IMR-90 (cell line): Measurements from ENCODE around the gene LRFN2. TPM values are rescaled to one million over a fixed set of nuclear protein-coding genes. Genes with fewer than 3 reads are reported as not detected.

Experiments
- ATAC-seq: fragments of 200-7000 bp; cut with Tn5 transposase; 2 replicates; pipeline ENCODE4 v1.9.1; 2020; ENCODE audit warnings: low read depth, mild to moderate bottlenecking, moderate library complexity
- BruUV-seq: library from RNA; stranded (reverse); fragments of 400-500 nt; replicated peaks from 2 replicates; lab custom pipeline; 2021; lab: Mats Ljungman, UMichigan
- CTCF ChIA-PET: fragments of 300-600 bp; formaldehyde crosslinking; extraction: SDS; loops from one replicate; lab custom pipeline; 2021; ENCODE audit warnings: antibody characterized with exemption; lab: Yijun Ruan, JAX
- POLR2A ChIA-PET: fragments of 300-600 bp; sonication (Branson Sonifier 250); formaldehyde crosslinking; loops from one replicate; lab custom pipeline; 2022; ENCODE audit warnings: antibody characterized with exemption; ENCODE audit not compliant: unreplicated experiment; lab: Charles Lee
- DNase-seq: peaks from one replicate; pipeline ENCODE4 v3.0.0; 2013
- H2AFZ ChIP-seq: replicated peaks from 2 replicates; pipeline ENCODE3; 2013; ENCODE audit warnings: low read length, mild to moderate bottlenecking; ENCODE audit not compliant: poor library complexity
- H2AK5ac ChIP-seq: 2 replicates; pipeline ENCODE4 v1.6.1; 2013; ENCODE audit warnings: low read depth, low read length, inconsistent platforms
- H2AK9ac ChIP-seq: replicated peaks from 2 replicates; pipeline ENCODE3; 2013; ENCODE audit warnings: mild to moderate bottlenecking, low read depth, low read length, moderate library complexity; ENCODE audit not compliant: poor library complexity
- H2BK120ac ChIP-seq: 2 replicates; pipeline ENCODE4 v1.6.1; 2013; ENCODE audit warnings: low read depth, low read length, inconsistent platforms
- H2BK15ac ChIP-seq: 3 replicates; pipeline ENCODE4 v1.6.1; 2013; ENCODE audit warnings: low read depth, low read length, inconsistent platforms
- H2BK20ac ChIP-seq: 2 replicates; pipeline ENCODE4 v1.6.1; 2013; ENCODE audit warnings: low read depth, mild to moderate bottlenecking, inconsistent platforms, low read length, moderate library complexity
- H2BK5ac ChIP-seq: 2 replicates; pipeline ENCODE4 v1.6.1; 2013; ENCODE audit warnings: mild to moderate bottlenecking, low read depth, low read length, inconsistent platforms; ENCODE audit not compliant: poor library complexity, severe bottlenecking
- H3K14ac ChIP-seq: replicated peaks from 2 replicates; pipeline ENCODE4 v1.6.1; 2013; ENCODE audit warnings: low read depth, low read length, inconsistent platforms
- H3K18ac ChIP-seq: 2 replicates; pipeline ENCODE4 v1.6.1; 2013; ENCODE audit warnings: low read depth, low read length, control low read depth
- H3K23ac ChIP-seq: 2 replicates; pipeline ENCODE4 v1.6.1; 2013; ENCODE audit warnings: low read depth, low read length, inconsistent platforms
- H3K27ac ChIP-seq: 2 replicates; pipeline ENCODE4 v1.5.1; 2013; ENCODE audit warnings: mild to moderate bottlenecking, control low read depth, low read length; ENCODE audit not compliant: insufficient read depth
- H3K27me3 ChIP-seq: 2 replicates; pipeline ENCODE4 v1.6.1; 2013; ENCODE audit warnings: low read length; ENCODE audit not compliant: control insufficient read depth, insufficient read depth
- H3K36me3 ChIP-seq: 2 replicates; pipeline ENCODE4 v1.6.1; 2013; ENCODE audit warnings: low read length, mixed read lengths; ENCODE audit not compliant: control insufficient read depth, insufficient read depth
- H3K4ac ChIP-seq: 2 replicates; pipeline ENCODE4 v1.6.1; 2013; ENCODE audit warnings: low read depth, low read length, inconsistent platforms
- H3K4me1 ChIP-seq: 2 replicates; pipeline ENCODE4 v1.6.1; 2013; ENCODE audit warnings: low read length, mixed read lengths; ENCODE audit not compliant: control insufficient read depth, insufficient read depth
- H3K4me2 ChIP-seq: 2 replicates; pipeline ENCODE4 v1.6.1; 2013; ENCODE audit warnings: low read depth, mild to moderate bottlenecking, control low read depth, low read length, moderate library complexity
- H3K4me3 ChIP-seq: 2 replicates; pipeline ENCODE4 v1.5.1; 2013; ENCODE audit warnings: low read depth, mild to moderate bottlenecking, control low read depth, low read length, moderate library complexity; ENCODE audit not compliant: insufficient read depth
- H3K56ac ChIP-seq: 2 replicates; pipeline ENCODE4 v1.6.1; 2013; ENCODE audit warnings: low read length, inconsistent platforms; ENCODE audit not compliant: insufficient read depth; ENCODE audit errors: extremely low read depth
- H3K79me1 ChIP-seq, 2 experiments: 2 replicates each; pipeline ENCODE4 v1.6.1; 2013; ENCODE audit warnings: low read length in 2 of 2, inconsistent platforms in 1 of 2, low read depth in 1 of 2
- H3K9ac ChIP-seq: 2 replicates; pipeline ENCODE4 v1.6.1; 2013; ENCODE audit warnings: low read depth, low read length, control low read depth
- H3K9me1 ChIP-seq: 2 replicates; pipeline ENCODE4 v1.6.1; 2013; ENCODE audit warnings: low read length, inconsistent platforms; ENCODE audit not compliant: insufficient read depth
- H3K9me3 ChIP-seq: 2 replicates; pipeline ENCODE4 v1.6.1; 2013; ENCODE audit warnings: low read length; ENCODE audit not compliant: control insufficient read depth, insufficient read depth
- H4K20me1 ChIP-seq: 2 replicates; pipeline ENCODE4 v1.6.1; 2013; ENCODE audit warnings: low read length, inconsistent platforms; ENCODE audit not compliant: insufficient read depth
- H4K5ac ChIP-seq: 2 replicates; pipeline ENCODE4 v1.6.1; 2013; ENCODE audit warnings: mild to moderate bottlenecking, low read depth, low read length, control low read depth
- H4K8ac ChIP-seq, 2 experiments: 2 replicates each; pipeline ENCODE4 v1.6.1; 2013; ENCODE audit warnings: low read depth in 2 of 2, low read length in 2 of 2, control low read depth in 1 of 2, inconsistent platforms in 1 of 2
- H4K91ac ChIP-seq: 2 replicates; pipeline ENCODE4 v1.6.1; 2013; ENCODE audit warnings: low read depth, low read length, inconsistent platforms; ENCODE audit not compliant: insufficient read depth
- CEBPB ChIP-seq: IDR thresholded peaks from 2 replicates; pipeline ENCODE4 v1.6.1; 2012; ENCODE audit warnings: low read depth, low read length, improper control_type of control experiment
- CHD1 ChIP-seq: IDR thresholded peaks from 2 replicates; pipeline ENCODE4 v1.6.1; 2012; ENCODE audit warnings: low read depth, low read length, improper control_type of control experiment
- CTCF ChIP-seq: conservative IDR thresholded peaks from 2 replicates; pipeline ENCODE4 v1.5.1; 2012; ENCODE audit warnings: mild to moderate bottlenecking, low read depth, low read length, improper control_type of control experiment
- ELK1 ChIP-seq: fragments of 150-350 bp; IDR thresholded peaks from 2 replicates; pipeline ENCODE4 v1.6.1; 2016; ENCODE audit warnings: low read depth, mild to moderate bottlenecking, low read length, moderate library complexity, borderline replicate concordance
- MAFK ChIP-seq: IDR thresholded peaks from 2 replicates; pipeline ENCODE4 v1.6.1; 2012; ENCODE audit warnings: low read depth, low read length, improper control_type of control experiment
- MAZ ChIP-seq: IDR thresholded peaks from 2 replicates; pipeline ENCODE4 v1.6.1; 2012; ENCODE audit warnings: low read depth, mild to moderate bottlenecking, low read length, improper control_type of control experiment, moderate library complexity, borderline replicate concordance
- MXI1 ChIP-seq: IDR thresholded peaks from 2 replicates; pipeline ENCODE4 v1.6.1; 2012; ENCODE audit warnings: low read depth, mild to moderate bottlenecking, low read length, moderate library complexity, borderline replicate concordance
- NFE2L2 ChIP-seq: fragments of 150-350 bp; IDR thresholded peaks from 2 replicates; pipeline ENCODE4 v1.6.1; 2016; ENCODE audit warnings: low read depth, mild to moderate bottlenecking, low read length
- RAD21 ChIP-seq: IDR thresholded peaks from 2 replicates; pipeline ENCODE4 v1.6.1; 2012; ENCODE audit warnings: low read length, improper control_type of control experiment
- RFX5 ChIP-seq: IDR thresholded peaks from 2 replicates; pipeline ENCODE4 v1.8.0; 2012; ENCODE audit warnings: low read depth, mild to moderate bottlenecking, low read length, moderate library complexity
- SMC3 ChIP-seq: fragments of 150-350 bp; IDR thresholded peaks from 2 replicates; pipeline ENCODE4 v1.6.1; 2016; ENCODE audit warnings: low read depth, mild to moderate bottlenecking, antibody characterized with exemption, low read length, moderate library complexity
- WGBS, 2 experiments: methylation state at CpG; one replicate each; pipeline versions ENCODE4 v1.1.5 to v1.1.7; 2013; ENCODE audit warnings: missing lambda C conversion rate in 2 of 2; ENCODE audit not compliant: insufficient read length in 1 of 2; ENCODE audit errors: extremely low coverage in 2 of 2; 5-methylcytosine and 5-hydroxymethylcytosine counted together
- dilution Hi-C: fragments of 300-500 bp; cut with HindIII; formaldehyde crosslinking; loops from one replicate; pipeline ENCODE4 v1.14.3; 2018; ENCODE audit warnings: low sequenced_read_pairs; ENCODE audit not compliant: unreplicated experiment
- in situ Hi-C: fragments of 300-500 bp; cut with MboI; formaldehyde crosslinking; loops from 3 replicates; pipeline ENCODE4 v1.14.3; 2019; ENCODE audit warnings: low sequenced_read_pairs, inconsistent platforms, mixed read lengths
- intact Hi-C: fragments of 100-400 bp; cut with micrococcal nuclease; formaldehyde crosslinking; loops from 2 replicates; pipeline ENCODE4 v1.10.0; 2022
- polyA plus RNA-seq, 3 experiments: library from polyadenylated mRNA; depleted of rRNA; stranded (reverse); fragments of >200 nt; gene quantifications; 2 replicates each; pipeline ENCODE4 v1.2.3, GENCODE V29; 2012; ENCODE audit warnings: low replicate concordance in 1 of 3
- total RNA-seq: library from RNA; depleted of rRNA; stranded (reverse); fragments of >200 nt; gene quantifications from 2 replicates; pipeline ENCODE4 v1.2.3, GENCODE V29; 2012
- TF ChIP-seq, protein P1 (sequence below): fragments of 150-350 bp; IDR thresholded peaks from 2 replicates; pipeline ENCODE4 v1.6.1; 2017; ENCODE audit warnings: mild to moderate bottlenecking, antibody characterized with exemption, low read length, low read depth

LRFN2 gene
- total and polyA plus RNA-seq, 2 of the 4 experiments (the other 2 are of a cell fraction), result not detected

DNA sequence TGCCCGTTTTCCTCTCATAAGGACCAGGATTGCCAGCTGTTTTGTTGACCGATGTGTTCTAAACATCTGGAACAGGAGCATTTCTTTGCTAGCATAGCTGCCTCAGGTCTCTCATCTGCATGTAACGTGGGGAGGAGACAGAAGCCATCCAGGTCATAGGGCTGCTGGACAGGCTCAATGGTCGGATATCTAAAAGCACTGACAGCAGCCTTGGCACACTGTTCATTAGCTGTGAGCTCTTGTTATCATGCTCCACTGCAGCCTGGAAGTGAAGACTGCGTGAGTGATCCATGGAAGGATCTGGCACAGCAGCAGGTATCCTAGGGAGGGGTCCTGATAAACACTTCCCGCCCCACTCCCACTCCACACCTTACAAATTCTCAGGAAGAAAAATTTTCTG lies 175.3 kb downstream of the LRFN2 start:
- Histone ChIP-seq H3K56ac (no peak overlapping the region), H3K9ac (no peak overlapping the region), H2BK120ac (no peak overlapping the region), H3K9me1 (no peaks in the 10 kb centered on the region), H2BK15ac (no peak overlapping the region), H2AFZ (no peak overlapping the region), H4K8ac (no peak overlapping the region), H4K20me1 (no peaks in the 10 kb centered on the region), H3K4me2 (no peak overlapping the region), H2BK20ac (no peak overlapping the region), H2AK5ac (no peak overlapping the region), H3K27ac (no peak overlapping the region), H4K5ac (no peak overlapping the region), H3K18ac (no peak overlapping the region), H2BK5ac (no peak overlapping the region), H3K23ac (no peak overlapping the region), H4K91ac (no peak overlapping the region), H3K4me1 (no peaks in the 10 kb centered on the region), H3K9me3 (no peaks in the 10 kb centered on the region), H3K27me3 (no peaks in the 10 kb centered on the region), H3K14ac (no peak overlapping the region), H3K4ac (no peak overlapping the region), H3K4me3 (no peak overlapping the region), H3K79me1 (no peaks in the 10 kb centered on the region), H2AK9ac (no peak overlapping the region), H3K36me3 (no peaks in the 10 kb centered on the region)
- 33% methylated on average over 1 of the region's 6 CpGs; no CpG with 5 or more reads in 1 of the 2 experiments for WGBS, 2 experiments
- ATAC-seq, result no peak
- DNase-seq, result no peak
- TF ChIP-seq NFE2L2, result no peak
- no peak for TF ChIP-seq ELK1
- TF ChIP-seq CHD1, result no peak
- TF ChIP-seq SMC3, result no peak
- TF ChIP-seq CEBPB, result no peak
- no peak for TF ChIP-seq RAD21
- TF ChIP-seq, protein P1, sequence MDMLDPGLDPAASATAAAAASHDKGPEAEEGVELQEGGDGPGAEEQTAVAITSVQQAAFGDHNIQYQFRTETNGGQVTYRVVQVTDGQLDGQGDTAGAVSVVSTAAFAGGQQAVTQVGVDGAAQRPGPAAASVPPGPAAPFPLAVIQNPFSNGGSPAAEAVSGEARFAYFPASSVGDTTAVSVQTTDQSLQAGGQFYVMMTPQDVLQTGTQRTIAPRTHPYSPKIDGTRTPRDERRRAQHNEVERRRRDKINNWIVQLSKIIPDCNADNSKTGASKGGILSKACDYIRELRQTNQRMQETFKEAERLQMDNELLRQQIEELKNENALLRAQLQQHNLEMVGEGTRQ, result no peak
- no peak for TF ChIP-seq RFX5
- no peak for TF ChIP-seq MAFK
- no peak for TF ChIP-seq CTCF
- no peak for TF ChIP-seq MXI1
- TF ChIP-seq MAZ, result no peak
- dilution Hi-C loops (no loop called here), intact Hi-C loops (no loop called here), in situ Hi-C loops (no loop called here)
- CTCF ChIA-PET, result no interaction called here
- BruUV-seq, result no TSS peak
- POLR2A ChIA-PET, result no interaction called here
